Natural killer cell treated with Interleukin-12 subunit alpha and Interleukin-12 subunit beta and Interleukin-15 and Interleukin-18, amount 100 ng/mL, for 72 hours (primary cell): ENCODE measurements around the gene GPX4. TPM values are rescaled to one million over a fixed set of nuclear protein-coding genes. Genes with fewer than 3 reads are reported as not detected.
A peak's percentile ranks its signal among the peaks of the same experiment; 100 is the strongest.
"Not testable (repeated sequence)": the region's sequence is repeated elsewhere in the genome, so short reads cannot be mapped to it uniquely, and the experiment has no call there.

Experiments used
- ATAC-seq, 2 donors: fragments of 150-1000 bp; cut with Tn5 transposase in 1 of 2; sonication (Bioruptor Pico), chemical (Tn5 transposase) in 1 of 2; 2 replicates each; pipeline ENCODE4 v1.10.0; 2021
- DNase-seq: peaks from one replicate; pipeline ENCODE4 v3.0.0; 2022; ENCODE audit warnings: low spot score
- H3K27ac Mint-ChIP-seq, 2 donors: 1 replicate in 1 of 2; 2 replicates in 1 of 2; pipeline ENCODE4 v1.8.0; 2022; ENCODE audit warnings: mixed read lengths in 2 of 2, mild to moderate bottlenecking in 1 of 2, moderate library complexity in 1 of 2
- H3K27me3 Mint-ChIP-seq, 2 donors: 1 replicate in 1 of 2; 2 replicates in 1 of 2; pipeline ENCODE4 v1.8.0; 2022; ENCODE audit warnings: mixed read lengths in 2 of 2
- H3K36me3 Mint-ChIP-seq: one replicate; pipeline ENCODE4 v1.8.0; 2022; ENCODE audit warnings: mixed read lengths
- H3K4me1 Mint-ChIP-seq, 2 donors: 1 replicate in 1 of 2; 2 replicates in 1 of 2; pipeline ENCODE4 v1.8.0; 2022; ENCODE audit warnings: low read depth in 2 of 2, mixed read lengths in 2 of 2, mild to moderate bottlenecking in 1 of 2
- H3K4me3 Mint-ChIP-seq: one replicate; pipeline ENCODE4 v1.8.0; 2022; ENCODE audit warnings: mixed read lengths
- H3K9me3 Mint-ChIP-seq: 2 replicates; pipeline ENCODE4 v1.8.0; 2022; ENCODE audit warnings: mixed read lengths
- total RNA-seq, 2 donors: library from RNA; stranded (reverse); gene quantifications; one replicate each; pipeline ENCODE4 v1.2.3, GENCODE V29; 2022

GPX4 gene
- total RNA-seq, 2 donors from 2014 or later = 86.4 to 174 TPM

DNA sequence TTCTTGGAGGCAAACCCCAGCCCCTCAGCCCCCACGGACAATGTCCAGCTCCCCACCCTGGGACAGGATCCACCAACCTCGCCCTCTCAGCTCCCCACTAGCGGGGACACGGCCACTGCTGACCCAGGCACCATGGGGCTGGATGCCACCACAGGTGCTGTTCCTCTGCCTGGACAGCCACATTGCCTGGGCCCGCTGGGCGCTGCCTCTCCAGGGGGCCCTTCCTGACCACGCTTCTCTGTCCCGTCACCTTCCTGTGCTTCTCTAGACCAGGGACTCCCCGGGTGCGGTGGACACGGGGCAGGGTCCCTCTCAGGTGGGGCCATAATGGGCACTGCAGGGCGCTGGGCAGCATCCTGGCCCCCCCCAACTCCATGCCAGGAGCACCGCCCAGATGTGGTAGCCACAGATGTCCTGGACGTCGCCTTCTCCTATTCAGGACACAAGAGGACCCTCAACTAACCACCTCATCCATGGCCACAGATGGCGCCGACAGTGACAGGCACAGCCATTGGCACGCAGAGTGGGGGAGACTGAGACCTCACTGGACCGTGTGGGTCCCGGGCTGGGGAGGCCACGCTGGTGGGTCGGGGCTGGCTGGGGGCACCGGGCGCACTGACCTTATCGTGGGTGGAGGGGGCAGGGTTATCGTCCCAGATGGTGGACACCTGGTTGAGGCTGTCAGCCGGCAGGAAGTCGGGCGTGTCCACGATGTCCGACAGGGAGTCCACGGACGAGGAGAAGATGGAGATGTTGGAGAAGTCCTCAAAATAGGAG lies 23.4 kb downstream of the GPX4 start:
- Mint-ChIP-seq H3K9me3 (no peaks in the 10 kb centered on the region), H3K27ac (no peak overlapping the region), H3K4me1 (peaks cover 0 to 31% of the 10 kb centered on the region in 2 donors), H3K27me3 (no peaks in the 10 kb centered on the region), H3K36me3 (no peaks in the 10 kb centered on the region), H3K4me3 (no peak overlapping the region)
- ATAC-seq = no peak
- DNase-seq = no peak

DNA sequence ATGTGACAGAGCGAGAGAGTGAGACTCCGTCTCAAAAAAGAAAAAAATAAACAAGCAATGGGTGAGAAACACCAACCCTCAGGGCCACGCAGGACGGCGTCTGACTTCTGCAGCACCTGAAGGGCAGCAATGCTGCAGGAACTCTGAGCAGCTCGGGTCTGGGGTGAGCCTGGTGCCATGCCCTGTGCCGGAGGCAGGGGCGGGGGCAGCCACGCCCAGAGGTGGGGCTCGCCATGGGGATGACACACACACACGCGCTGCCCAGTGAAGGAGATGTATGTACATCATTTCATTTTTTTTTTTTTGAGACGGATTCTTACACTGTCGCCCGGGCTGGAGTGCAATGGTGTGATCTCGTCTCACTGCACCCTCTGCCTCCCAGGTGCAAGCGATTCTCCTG lies 24.3 kb downstream of the GPX4 start:
- Mint-ChIP-seq H3K27ac (no peak overlapping the region), H3K4me3 (no peak overlapping the region)
- no peak for DNase-seq

GRCh38 chr19:1129084-1129483 lies 25.3 kb downstream of the GPX4 start:
- Mint-ChIP-seq H3K4me1 (peaks cover 8 to 36% of the 10 kb centered on the region in 2 donors), H3K27ac (peak overlapping the region; percentile 86 to 94), H3K4me3 (peak overlapping the region; percentile 57)
- DNase-seq, H3K36me3 Mint-ChIP-seq, H3K27me3 Mint-ChIP-seq, ATAC-seq, H3K9me3 Mint-ChIP-seq: not testable (repeated sequence)

More for the DNA sequence above, 24.3 kb downstream of the GPX4 start:
- peaks cover 0 to 30% of the 10 kb centered on the region in 2 donors for H3K4me1 Mint-ChIP-seq
- H3K9me3 Mint-ChIP-seq = no peaks in the 10 kb centered on the region
- no peaks in the 10 kb centered on the region for H3K27me3 Mint-ChIP-seq
- H3K36me3 Mint-ChIP-seq = no peaks in the 10 kb centered on the region
- no peak for ATAC-seq

DNA sequence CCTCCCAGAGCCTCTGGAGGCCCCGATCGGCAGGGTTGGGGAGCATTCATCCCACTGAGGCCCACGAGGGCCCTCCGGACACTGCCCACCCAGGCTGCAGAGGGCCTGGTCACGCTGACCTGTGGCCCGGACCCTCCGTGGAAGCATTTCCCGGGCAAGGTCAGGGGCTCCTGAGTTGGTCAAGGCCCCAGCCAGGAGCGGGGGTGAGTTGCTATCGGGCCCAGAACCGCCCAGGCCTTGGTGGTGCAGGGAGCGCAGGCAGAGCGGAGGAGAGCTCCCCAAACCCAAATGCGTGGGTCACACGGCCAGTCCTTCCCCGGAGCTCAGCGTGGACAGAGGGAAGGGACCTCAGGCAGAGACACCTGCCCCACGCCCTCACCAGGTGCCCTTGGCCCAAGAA lies 25.7 kb downstream of the GPX4 start:
- no peaks in the 10 kb centered on the region for H3K9me3 Mint-ChIP-seq
- ATAC-seq (no peak), DNase-seq (no peak)
- H3K4me1 Mint-ChIP-seq = peaks cover 10 to 39% of the 10 kb centered on the region in 2 donors
- H3K36me3 Mint-ChIP-seq = no peaks in the 10 kb centered on the region
- H3K27me3 Mint-ChIP-seq = no peaks in the 10 kb centered on the region
- H3K27ac Mint-ChIP-seq = peak overlapping the region; percentile 86 to 94
- H3K4me3 Mint-ChIP-seq = peak overlapping the region; percentile 85

DNA sequence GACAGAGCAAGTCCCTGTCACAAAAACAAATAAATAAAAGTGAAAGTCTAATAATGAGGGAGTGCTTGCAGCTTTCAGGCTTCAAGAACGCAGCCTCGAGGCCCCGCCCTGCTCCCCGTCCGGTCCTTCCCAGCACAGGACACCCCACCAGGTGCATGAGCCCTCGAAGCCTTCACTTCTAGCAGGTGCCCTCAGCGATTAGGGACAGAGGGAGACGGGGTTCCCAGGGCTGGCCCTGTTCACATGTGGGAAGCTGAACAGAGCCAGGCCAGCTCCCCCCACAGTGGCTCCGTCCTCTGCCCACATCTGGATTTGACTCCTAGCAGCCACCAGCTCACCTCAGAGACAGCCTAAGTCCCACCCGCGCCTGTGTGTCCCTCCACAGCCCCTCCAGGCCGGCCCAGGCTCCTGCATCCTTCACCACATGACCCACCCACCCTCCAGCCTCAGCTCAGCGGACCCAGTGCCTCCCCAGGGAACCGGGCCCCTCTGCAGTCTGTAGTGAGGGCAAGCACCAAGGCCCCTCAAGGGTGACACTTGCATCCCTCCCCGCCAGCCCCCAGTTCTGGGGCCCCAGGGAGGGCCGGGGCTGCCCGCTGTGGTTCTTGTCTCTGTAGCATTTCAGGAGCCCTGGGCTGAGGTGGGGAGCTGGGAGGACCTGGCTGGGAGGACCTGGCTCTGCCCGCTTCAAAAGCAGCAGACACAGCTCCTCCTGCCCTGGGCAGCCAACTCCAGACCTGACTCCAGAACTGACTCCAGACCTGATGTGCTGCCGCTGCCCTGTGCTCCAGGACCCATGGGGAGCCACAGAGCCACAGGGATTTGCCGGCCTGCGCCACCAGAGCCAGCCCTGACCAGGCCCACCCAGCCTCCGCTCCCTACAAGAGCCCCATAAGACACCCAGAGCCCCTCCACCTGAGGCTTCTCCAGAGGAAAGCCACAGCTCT lies 27.2 kb downstream of the GPX4 start:
- Mint-ChIP-seq H3K36me3 (no peaks in the 10 kb centered on the region), H3K27me3 (no peaks in the 10 kb centered on the region), H3K4me3 (peak overlapping the region; percentile 85), H3K27ac (peak overlapping the region; percentile 86 to 94), H3K4me1 (peaks cover 10 to 36% of the 10 kb centered on the region in 2 donors), H3K9me3 (no peaks in the 10 kb centered on the region)
- ATAC-seq (no peak), DNase-seq (no peak)

DNA sequence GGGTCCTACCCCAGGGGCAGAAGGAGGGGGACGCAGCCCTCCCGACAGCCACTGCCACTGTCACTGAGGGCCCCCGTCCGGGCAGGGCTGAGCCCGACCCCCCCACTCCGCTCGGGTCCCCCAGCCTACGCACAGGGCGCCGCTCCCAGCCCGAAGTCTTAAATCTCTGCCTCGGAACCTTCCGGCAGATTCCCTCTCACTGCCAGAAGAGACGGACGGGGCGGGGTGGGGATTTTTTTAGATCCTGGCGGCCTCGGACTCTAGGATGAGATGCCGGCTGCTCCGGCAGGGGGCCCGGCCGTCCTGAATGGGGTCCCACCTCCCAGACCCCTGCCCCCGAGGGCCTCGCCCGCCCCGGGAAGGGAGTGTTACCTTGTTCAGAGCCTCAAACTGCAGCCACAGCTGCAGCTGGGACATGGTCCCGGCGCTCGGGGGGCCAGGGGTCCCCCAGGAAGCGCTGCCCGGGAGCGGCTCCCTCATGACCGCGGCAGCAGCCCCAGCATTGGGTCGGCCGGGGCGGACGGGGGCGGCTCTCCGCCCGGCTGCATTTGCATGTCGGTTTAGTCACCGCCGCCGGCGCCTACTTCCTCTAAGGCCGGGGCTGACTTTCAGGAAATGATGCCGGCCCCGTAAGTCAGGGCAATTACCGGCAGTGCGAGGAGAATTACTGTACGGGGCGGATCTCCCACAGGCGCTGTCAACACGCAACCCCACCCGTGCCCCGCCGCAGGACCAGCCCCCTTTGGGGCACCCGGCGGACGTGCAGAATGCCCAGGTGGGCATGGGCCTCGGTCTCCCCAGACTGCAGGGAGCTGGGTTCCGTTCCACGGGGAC lies 28.1 kb downstream of the GPX4 start:
- Mint-ChIP-seq H3K27ac (peak overlapping the region; percentile 86 to 94), H3K9me3 (no peaks in the 10 kb centered on the region), H3K4me3 (peak overlapping the region; percentile 85), H3K4me1 (peaks cover 15 to 40% of the 10 kb centered on the region in 2 donors), H3K27me3 (no peaks in the 10 kb centered on the region), H3K36me3 (no peaks in the 10 kb centered on the region)
- ATAC-seq = peak; percentile 71 to 82
- peak; percentile 97 for DNase-seq

DNA sequence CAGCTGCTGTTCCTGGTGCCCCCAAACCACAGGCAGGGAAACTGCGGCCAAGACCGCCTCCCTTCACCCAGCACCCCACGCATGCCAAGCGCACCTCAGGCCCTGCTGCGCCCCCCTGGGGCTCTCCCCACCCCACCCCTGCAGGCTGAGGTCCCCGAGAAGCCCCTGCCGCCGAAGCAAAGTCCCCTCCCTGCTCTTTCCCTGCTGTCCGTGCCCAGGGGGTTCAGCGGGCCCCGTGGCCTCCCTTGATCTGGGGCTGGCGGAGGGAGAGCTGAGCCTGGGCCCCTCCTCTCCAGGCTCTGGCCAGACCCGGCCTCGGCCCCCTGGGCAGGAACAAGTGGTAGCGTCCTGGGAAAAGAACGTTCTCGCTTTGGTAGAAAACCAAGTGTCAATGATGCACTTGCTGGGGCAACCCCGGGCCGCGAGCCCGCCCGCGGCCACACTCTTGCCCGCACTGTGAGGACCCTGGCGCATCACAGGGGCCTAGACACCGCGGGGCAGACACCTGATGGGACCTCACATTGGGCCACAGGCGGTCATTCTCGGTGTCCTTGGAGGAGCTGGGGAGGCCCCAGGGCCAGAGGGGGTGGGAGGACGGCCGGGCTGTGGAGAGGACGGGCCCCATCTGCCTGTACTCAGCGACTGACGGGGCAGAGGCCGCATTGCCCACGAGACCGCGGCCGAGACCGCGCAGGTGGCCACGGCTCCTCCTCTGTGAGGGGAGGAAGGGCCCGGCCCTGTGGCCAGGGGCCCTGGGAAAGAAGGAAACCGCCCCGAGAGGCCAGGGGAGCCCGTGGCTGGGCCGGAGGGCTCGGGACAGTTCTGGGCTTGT lies 29.0 kb downstream of the GPX4 start:
- peaks cover 15 to 32% of the 10 kb centered on the region in 2 donors for H3K4me1 Mint-ChIP-seq
- peak overlapping the region; percentile 86 to 94 for H3K27ac Mint-ChIP-seq
- DNase-seq (peak; percentile 93), ATAC-seq (peak; percentile 64 to 75)
- H3K9me3 Mint-ChIP-seq = no peaks in the 10 kb centered on the region
- H3K4me3 Mint-ChIP-seq = peak overlapping the region; percentile 85
- no peaks in the 10 kb centered on the region for H3K27me3 Mint-ChIP-seq
- H3K36me3 Mint-ChIP-seq = no peaks in the 10 kb centered on the region

DNA sequence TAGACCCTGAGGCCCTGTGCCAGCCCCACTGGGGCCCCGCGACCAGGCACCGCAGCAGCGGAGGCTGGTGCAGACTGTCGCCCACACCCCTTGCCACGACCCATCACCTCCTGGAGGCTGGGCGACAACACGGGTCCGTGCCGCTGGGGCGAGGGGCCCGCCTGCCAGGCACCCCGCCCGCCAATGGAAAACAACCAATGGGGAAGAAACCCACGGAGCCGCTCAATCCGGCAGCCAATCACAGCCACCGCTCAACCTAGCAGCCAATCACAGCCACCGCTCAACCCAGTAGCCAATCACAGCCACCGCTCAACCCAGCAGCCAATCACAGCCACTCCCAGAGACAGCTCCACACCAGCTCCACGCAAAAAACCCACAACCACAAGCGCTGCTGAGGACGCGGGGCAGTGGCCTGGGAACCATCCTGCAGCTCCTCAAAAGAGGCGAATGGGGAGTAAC lies 29.7 kb downstream of the GPX4 start:
- peak; percentile 93 for DNase-seq
- peak; percentile 75 to 76 for ATAC-seq

DNA sequence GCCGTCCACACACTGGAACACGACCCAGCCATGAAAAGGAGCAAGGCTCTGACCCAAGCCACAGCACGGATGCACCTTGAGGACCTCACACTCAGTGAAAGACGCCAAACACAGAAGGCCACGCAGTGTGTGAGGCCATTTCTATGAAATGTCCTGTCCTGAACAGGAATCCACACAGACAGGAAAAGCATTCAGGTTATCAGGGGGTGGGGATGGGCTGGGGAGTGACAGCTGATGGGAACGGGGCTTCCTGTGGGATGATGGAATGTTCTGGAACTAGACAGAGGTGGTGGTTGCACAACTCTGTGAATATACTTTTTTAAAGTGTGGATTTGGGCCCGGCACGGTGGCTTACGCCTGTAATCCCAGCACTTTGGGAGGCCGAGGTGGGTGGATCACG lies 30.6 kb downstream of the GPX4 start:
- H3K4me1 Mint-ChIP-seq = peaks cover 15 to 31% of the 10 kb centered on the region in 2 donors
- no peaks in the 10 kb centered on the region for H3K27me3 Mint-ChIP-seq
- DNase-seq = no peak
- peak overlapping the region; percentile 85 for H3K4me3 Mint-ChIP-seq
- peak overlapping the region; percentile 86 to 94 for H3K27ac Mint-ChIP-seq
- H3K36me3 Mint-ChIP-seq = no peaks in the 10 kb centered on the region
- no peak for ATAC-seq
- no peaks in the 10 kb centered on the region for H3K9me3 Mint-ChIP-seq

More for the DNA sequence above, 29.7 kb downstream of the GPX4 start:
- H3K4me3 Mint-ChIP-seq = peak overlapping the region; percentile 85
- H3K9me3 Mint-ChIP-seq = no peaks in the 10 kb centered on the region
- no peaks in the 10 kb centered on the region for H3K27me3 Mint-ChIP-seq
- H3K36me3 Mint-ChIP-seq = no peaks in the 10 kb centered on the region
- H3K27ac Mint-ChIP-seq = peak overlapping the region; percentile 86 to 94
- peaks cover 15 to 30% of the 10 kb centered on the region in 2 donors for H3K4me1 Mint-ChIP-seq

- no peaks in the 10 kb centered on the region for H3K9me3 Mint-ChIP-seq
- H3K4me1 Mint-ChIP-seq = peaks cover 15 to 30% of the 10 kb centered on the region in 2 donors
These were observed 31.7 kb downstream of the GPX4 start for GRCh38 chr19:1135454-1135853.

GRCh38 chr19:1136201-1136600 lies 32.4 kb downstream of the GPX4 start:
- Mint-ChIP-seq H3K9me3 (no peaks in the 10 kb centered on the region), H3K36me3 (no peaks in the 10 kb centered on the region), H3K27ac (peak overlapping the region; percentile 86 to 88), H3K4me1 (peaks cover 15 to 28% of the 10 kb centered on the region in 2 donors), H3K4me3 (peak overlapping the region; percentile 57), H3K27me3 (no peaks in the 10 kb centered on the region)
- DNase-seq = peak; percentile 77
- ATAC-seq = no peak

More at GRCh38 chr19:1135454-1135853, 31.7 kb downstream of the GPX4 start:
- Mint-ChIP-seq H3K27ac (peak overlapping the region; percentile 86 to 88), H3K36me3 (no peaks in the 10 kb centered on the region), H3K4me3 (no peak overlapping the region), H3K27me3 (no peaks in the 10 kb centered on the region)
- no peak for DNase-seq
- no peak for ATAC-seq

DNA sequence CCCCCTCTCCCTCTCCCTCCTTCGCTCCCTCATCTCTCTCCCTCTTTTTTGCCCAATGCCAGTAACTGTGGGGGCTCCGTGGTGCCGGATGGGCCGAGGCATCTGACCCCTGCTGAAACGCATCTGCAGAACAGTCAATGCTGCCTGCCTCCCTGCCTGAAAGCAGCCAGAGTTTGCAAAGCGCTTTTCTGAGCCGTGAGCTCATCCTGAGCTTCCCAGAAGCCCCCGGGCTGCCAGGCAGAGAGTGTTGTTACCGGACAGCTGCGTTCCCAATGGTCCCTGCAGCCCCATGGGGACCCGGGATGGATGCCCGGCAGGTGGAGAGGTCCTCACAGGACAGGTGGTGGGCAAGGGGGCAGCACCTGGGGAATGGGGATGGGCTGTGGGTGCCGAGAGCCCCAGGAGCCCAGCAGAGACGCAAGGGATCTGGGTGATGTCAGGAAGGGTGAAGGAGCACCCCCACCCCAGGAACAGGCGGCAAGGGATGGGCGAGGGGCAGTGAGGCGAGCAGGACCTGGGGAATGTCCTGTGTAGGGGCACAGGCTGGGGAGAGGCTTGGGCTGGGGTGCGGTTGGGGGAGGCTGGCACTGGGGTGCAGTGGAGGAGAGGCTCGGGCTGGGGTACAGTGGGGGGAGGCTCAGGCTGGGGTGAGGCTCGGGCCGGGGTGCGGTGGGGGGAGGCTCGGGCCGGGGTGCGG lies 33.0 kb downstream of the GPX4 start:
- H3K27me3 Mint-ChIP-seq = no peaks in the 10 kb centered on the region
- peak overlapping the region; percentile 57 for H3K4me3 Mint-ChIP-seq
- no peak for ATAC-seq
- no peaks in the 10 kb centered on the region for H3K9me3 Mint-ChIP-seq
- no peak for DNase-seq
- no peaks in the 10 kb centered on the region for H3K36me3 Mint-ChIP-seq
- peaks cover 15 to 28% of the 10 kb centered on the region in 2 donors for H3K4me1 Mint-ChIP-seq
- peak overlapping the region; percentile 86 to 88 for H3K27ac Mint-ChIP-seq
